Caco-2 (cell line): ENCODE measurements around the gene HERC2. TPM values are rescaled to one million over a fixed set of nuclear protein-coding genes. Genes with fewer than 3 reads are reported as not detected.

Experiments
- BruUV-seq: library from RNA; stranded (reverse); fragments of 400-500 nt; replicated peaks from 2 replicates; lab custom pipeline; 2021; lab: Mats Ljungman, UMichigan
- CTCF ChIA-PET: fragments of 300-600 bp; sonication (Branson Sonifier 250); formaldehyde crosslinking; loops from one replicate; lab custom pipeline; 2022; ENCODE audit warnings: antibody characterized with exemption; lab: Charles Lee
- POLR2A ChIA-PET: fragments of 300-600 bp; sonication (Branson Sonifier 250); formaldehyde crosslinking; loops from one replicate; lab custom pipeline; 2022; ENCODE audit warnings: antibody characterized with exemption; lab: Charles Lee
- DNase-seq, 2 experiments: peaks; one replicate each; pipeline versions ENCODE4 v3.0.0 to v3.0.0-alpha.2; 2020 to 2022
- H3K27me3 ChIP-seq: replicated peaks from 2 replicates; pipeline ENCODE4 v1.6.0; 2011; ENCODE audit warnings: low read length; ENCODE audit not compliant: control insufficient read depth, insufficient read depth
- H3K36me3 ChIP-seq: 2 replicates; pipeline ENCODE4 v1.5.1; 2011; ENCODE audit warnings: low read length; ENCODE audit not compliant: control insufficient read depth, insufficient read depth
- H3K4me1 ChIP-seq: fragments of 250-450 bp; sonication (Bioruptor Pico); 2 replicates; pipeline ENCODE4 v1.5.1; 2020; ENCODE audit warnings: mild to moderate bottlenecking
- H3K4me3 ChIP-seq: 2 replicates; pipeline ENCODE4 v1.5.1; 2011; ENCODE audit warnings: low read depth, mild to moderate bottlenecking, control low read depth, low read length
- H3K9me3 ChIP-seq: fragments of 250-450 bp; sonication (Bioruptor Pico); 2 replicates; pipeline ENCODE4 v1.5.1; 2020; ENCODE audit warnings: mild to moderate bottlenecking, moderate library complexity
- H3K27ac Mint-ChIP-seq: one replicate; pipeline ENCODE4 v1.8.0; 2022; ENCODE audit warnings: mixed read lengths; ENCODE audit not compliant: unreplicated experiment
- H3K27me3 Mint-ChIP-seq: one replicate; pipeline ENCODE4 v1.8.0; 2022; ENCODE audit warnings: mixed read lengths; ENCODE audit not compliant: insufficient read depth, unreplicated experiment
- H3K36me3 Mint-ChIP-seq: one replicate; pipeline ENCODE4 v1.8.0; 2022; ENCODE audit warnings: mild to moderate bottlenecking, mixed read lengths; ENCODE audit not compliant: insufficient read depth, unreplicated experiment
- H3K4me1 Mint-ChIP-seq: one replicate; pipeline ENCODE4 v1.8.0; 2022; ENCODE audit warnings: low read depth, mixed read lengths; ENCODE audit not compliant: unreplicated experiment
- H3K4me3 Mint-ChIP-seq: one replicate; pipeline ENCODE4 v1.8.0; 2022; ENCODE audit warnings: mild to moderate bottlenecking, moderate library complexity, mixed read lengths; ENCODE audit not compliant: unreplicated experiment
- H3K9me3 Mint-ChIP-seq: one replicate; pipeline ENCODE4 v1.8.0; 2022; ENCODE audit warnings: mixed read lengths; ENCODE audit not compliant: unreplicated experiment
- intact Hi-C: fragments of 100-400 bp; cut with micrococcal nuclease; formaldehyde crosslinking; loops from one replicate; pipeline ENCODE4 v1.10.0; 2022; ENCODE audit not compliant: unreplicated experiment
- total RNA-seq: library from RNA; stranded (reverse); gene quantifications from 2 replicates; pipeline ENCODE4 v1.2.3, GENCODE V29; 2022
- TF ChIP-seq, protein P1 (sequence below), 2 experiments: fragments of 200-600 bp in 1 of 2; IDR thresholded peaks; 1 replicate in 1 of 2; 2 replicates in 1 of 2; pipeline versions ENCODE4 v1.5.1 to v1.8.0; 2011 to 2022; ENCODE audit warnings: antibody characterized with exemption in 1 of 2, control low read depth in 1 of 2, inconsistent platforms in 1 of 2, low read depth in 1 of 2, low read length in 1 of 2, mild to moderate bottlenecking in 1 of 2, moderate library complexity in 1 of 2; ENCODE audit not compliant: insufficient read depth in 1 of 2, severe bottlenecking in 1 of 2, unreplicated experiment in 1 of 2

The HERC2 gene
- total RNA-seq, 1 experiment from 2014 or later: 76.9 TPM

DNA sequence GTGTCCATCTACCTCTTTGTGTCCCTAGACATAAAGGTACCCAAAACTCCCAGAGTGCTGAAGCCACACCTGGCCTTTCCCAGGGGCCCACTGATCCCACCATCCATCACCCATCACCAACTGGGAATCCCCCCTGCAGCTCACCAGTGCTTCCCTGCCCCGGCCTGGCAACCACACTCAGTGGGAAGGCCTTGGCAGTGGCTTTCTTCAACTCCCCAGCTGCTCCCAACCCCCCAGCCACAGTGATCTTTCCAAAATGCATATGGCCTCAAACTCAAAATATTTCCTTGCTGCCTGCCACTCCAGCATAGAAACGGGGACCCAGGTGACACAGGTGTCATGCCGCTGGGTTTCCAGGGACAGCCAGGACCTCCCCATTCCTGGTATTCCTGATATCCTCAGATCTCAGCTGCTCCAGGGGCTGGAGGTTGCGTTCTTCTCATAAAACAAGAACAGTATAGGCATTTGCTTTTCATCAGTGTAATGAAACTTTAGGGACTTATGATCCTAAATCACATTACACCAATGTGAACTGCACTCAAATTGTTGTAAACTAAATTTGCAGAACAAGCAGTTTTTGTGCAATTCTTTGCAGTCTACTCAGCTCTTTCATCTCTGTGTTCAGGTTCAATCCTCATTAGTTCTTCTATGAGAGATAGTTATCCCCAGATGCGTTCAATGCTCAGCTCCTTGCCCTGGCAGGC lies 224.2 kb downstream of the HERC2 start:
- Mint-ChIP-seq H3K27me3 (peaks cover 13% of the 10 kb centered on the region), H3K36me3 (peaks cover 6% of the 10 kb centered on the region), H3K4me3 (peak overlapping the region; percentile 71), H3K9me3 (no peaks in the 10 kb centered on the region), H3K27ac (no peak overlapping the region), H3K4me1 (peaks cover 11% of the 10 kb centered on the region)
- no peaks in the 10 kb centered on the region; the same call in 1 of the 2 replicates for H3K36me3 ChIP-seq
- no TSS peak for BruUV-seq
- H3K27me3 ChIP-seq: no peaks in the 10 kb centered on the region
- ChIA-PET POLR2A (no interaction called here), CTCF (interaction anchor here (0.6 to 1.7 kb wide), 2 partner anchors 60 to 75 kb away, joined by 3 to 11 read pairs; no protein-coding TSS in a partner anchor)
- TF ChIP-seq, protein P1, sequence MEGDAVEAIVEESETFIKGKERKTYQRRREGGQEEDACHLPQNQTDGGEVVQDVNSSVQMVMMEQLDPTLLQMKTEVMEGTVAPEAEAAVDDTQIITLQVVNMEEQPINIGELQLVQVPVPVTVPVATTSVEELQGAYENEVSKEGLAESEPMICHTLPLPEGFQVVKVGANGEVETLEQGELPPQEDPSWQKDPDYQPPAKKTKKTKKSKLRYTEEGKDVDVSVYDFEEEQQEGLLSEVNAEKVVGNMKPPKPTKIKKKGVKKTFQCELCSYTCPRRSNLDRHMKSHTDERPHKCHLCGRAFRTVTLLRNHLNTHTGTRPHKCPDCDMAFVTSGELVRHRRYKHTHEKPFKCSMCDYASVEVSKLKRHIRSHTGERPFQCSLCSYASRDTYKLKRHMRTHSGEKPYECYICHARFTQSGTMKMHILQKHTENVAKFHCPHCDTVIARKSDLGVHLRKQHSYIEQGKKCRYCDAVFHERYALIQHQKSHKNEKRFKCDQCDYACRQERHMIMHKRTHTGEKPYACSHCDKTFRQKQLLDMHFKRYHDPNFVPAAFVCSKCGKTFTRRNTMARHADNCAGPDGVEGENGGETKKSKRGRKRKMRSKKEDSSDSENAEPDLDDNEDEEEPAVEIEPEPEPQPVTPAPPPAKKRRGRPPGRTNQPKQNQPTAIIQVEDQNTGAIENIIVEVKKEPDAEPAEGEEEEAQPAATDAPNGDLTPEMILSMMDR (IDR thresholded peaks at IDR 0.05; ENCODE audit: insufficient read depth in 1 of 2, low read depth in 1 of 2, low read length in 1 of 2, severe bottlenecking in 1 of 2, unreplicated experiment in 1 of 2): no peak
- intact Hi-C loops: loop anchor here (10.0 kb wide), 1 partner anchor 1213 kb away; no protein-coding TSS in a partner anchor
- no peaks in the 10 kb centered on the region for H3K9me3 ChIP-seq
- H3K4me3 ChIP-seq: peak overlapping the region; percentile 71; the same call in 1 of the 2 replicates
- DNase-seq: no peak
- H3K4me1 ChIP-seq: peaks cover 7% of the 10 kb centered on the region

DNA sequence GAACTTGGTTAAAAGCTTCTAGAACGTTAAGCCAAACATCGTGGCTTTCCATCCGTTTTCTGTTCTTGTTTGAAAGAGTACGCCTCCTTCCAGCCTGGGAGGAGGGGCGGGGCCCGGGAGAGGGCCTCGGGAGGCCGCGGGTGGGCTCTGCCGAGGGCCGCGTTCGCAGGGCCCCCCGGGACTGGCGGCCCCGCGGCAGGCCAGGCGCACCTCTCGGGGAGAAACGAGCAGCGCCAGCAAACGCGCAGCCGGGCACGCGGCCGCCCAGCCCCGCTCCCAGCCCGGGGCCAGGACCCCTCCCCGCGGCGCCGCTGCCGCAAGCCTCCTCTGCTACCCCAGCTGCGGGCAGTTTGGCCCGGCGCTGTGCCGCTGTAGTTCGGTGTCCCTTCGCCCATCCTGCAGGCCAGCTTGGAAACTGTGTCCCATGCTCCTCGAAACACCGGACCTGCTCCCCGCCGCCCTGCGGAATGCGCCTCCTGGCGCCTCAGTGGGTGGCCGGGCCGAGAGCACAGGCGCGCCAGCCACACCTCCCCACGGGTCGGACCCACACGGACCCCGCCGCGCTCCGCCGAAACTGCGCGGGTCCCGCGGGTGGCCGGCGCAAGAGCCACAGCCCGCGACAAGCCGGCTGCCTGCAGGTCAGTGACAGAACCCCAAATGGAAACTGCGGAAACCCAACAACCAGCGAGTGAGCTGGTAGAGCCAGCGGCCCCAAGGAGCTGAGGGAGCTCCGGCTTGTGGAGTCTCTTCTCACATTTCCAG lies 225.1 kb downstream of the HERC2 start:
- no peak overlapping the region for H3K4me3 ChIP-seq
- Mint-ChIP-seq H3K36me3 (peaks cover 6% of the 10 kb centered on the region), H3K27me3 (peaks cover 16% of the 10 kb centered on the region), H3K9me3 (no peaks in the 10 kb centered on the region), H3K4me3 (no peak overlapping the region), H3K4me1 (peaks cover 11% of the 10 kb centered on the region), H3K27ac (no peak overlapping the region)
- no peaks in the 10 kb centered on the region; the same call in 1 of the 2 replicates for H3K36me3 ChIP-seq
- DNase-seq: no peak
- no TSS peak for BruUV-seq
- TF ChIP-seq, protein P1 (IDR thresholded peaks at IDR 0.05; ENCODE audit: insufficient read depth in 1 of 2, low read depth in 1 of 2, low read length in 1 of 2, severe bottlenecking in 1 of 2, unreplicated experiment in 1 of 2): no peak
- H3K9me3 ChIP-seq: no peaks in the 10 kb centered on the region
- intact Hi-C loops: loop anchor here (10.0 kb wide), 1 partner anchor 1212 kb away; no protein-coding TSS in a partner anchor
- H3K4me1 ChIP-seq: peaks cover 7% of the 10 kb centered on the region
- ChIA-PET POLR2A (no interaction called here), CTCF (interaction anchor here (0.7 kb wide), 1 partner anchor 786 kb away, joined by 3 read pairs; no protein-coding TSS in a partner anchor)
- no peaks in the 10 kb centered on the region for H3K27me3 ChIP-seq

DNA sequence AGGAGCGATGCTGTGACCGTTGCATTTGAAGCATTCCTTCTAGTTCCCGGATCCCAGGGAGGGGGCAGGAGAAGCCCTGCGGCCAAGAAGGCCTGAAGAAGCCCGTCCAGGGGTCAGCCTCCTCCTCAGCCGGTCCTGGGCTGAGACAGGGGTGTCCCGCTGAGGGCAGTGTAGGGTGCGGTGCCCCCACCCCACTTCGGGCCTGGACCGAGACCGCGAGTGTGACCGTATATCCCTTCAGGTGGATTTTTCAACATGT lies 225.6 kb downstream of the HERC2 start:
- peaks cover 11% of the 10 kb centered on the region for H3K4me1 Mint-ChIP-seq
- H3K36me3 Mint-ChIP-seq: peaks cover 6% of the 10 kb centered on the region
- Histone ChIP-seq H3K9me3 (peaks cover 2% of the 10 kb centered on the region), H3K4me3 (no peak overlapping the region), H3K27me3 (no peaks in the 10 kb centered on the region), H3K36me3 (no peaks in the 10 kb centered on the region; the same call in 1 of the 2 replicates), H3K4me1 (peaks cover 7% of the 10 kb centered on the region)
- no peak overlapping the region for H3K27ac Mint-ChIP-seq
- intact Hi-C loops: loop anchor here (10.0 kb wide), 1 partner anchor 1212 kb away; no protein-coding TSS in a partner anchor
- no peak for DNase-seq
- no TSS peak for BruUV-seq
- peaks cover 16% of the 10 kb centered on the region for H3K27me3 Mint-ChIP-seq
- ChIA-PET CTCF (interaction anchor here (0.7 kb wide), 1 partner anchor 786 kb away, joined by 3 read pairs; no protein-coding TSS in a partner anchor), POLR2A (no interaction called here)
- peak overlapping the region; percentile 62 for H3K4me3 Mint-ChIP-seq
- TF ChIP-seq, protein P1 (IDR thresholded peaks at IDR 0.05; ENCODE audit: insufficient read depth in 1 of 2, low read depth in 1 of 2, low read length in 1 of 2, severe bottlenecking in 1 of 2, unreplicated experiment in 1 of 2): no peak
- no peaks in the 10 kb centered on the region for H3K9me3 Mint-ChIP-seq
